ENCODE results near the gene SELENOO. TPM values are rescaled to one million over a fixed set of nuclear protein-coding genes. Genes with fewer than 3 reads are reported as not detected.

Gene SELENOO
- total RNA-seq, 2 experiments from 2014 or later = 30.0 to 35.6 TPM

DNA sequence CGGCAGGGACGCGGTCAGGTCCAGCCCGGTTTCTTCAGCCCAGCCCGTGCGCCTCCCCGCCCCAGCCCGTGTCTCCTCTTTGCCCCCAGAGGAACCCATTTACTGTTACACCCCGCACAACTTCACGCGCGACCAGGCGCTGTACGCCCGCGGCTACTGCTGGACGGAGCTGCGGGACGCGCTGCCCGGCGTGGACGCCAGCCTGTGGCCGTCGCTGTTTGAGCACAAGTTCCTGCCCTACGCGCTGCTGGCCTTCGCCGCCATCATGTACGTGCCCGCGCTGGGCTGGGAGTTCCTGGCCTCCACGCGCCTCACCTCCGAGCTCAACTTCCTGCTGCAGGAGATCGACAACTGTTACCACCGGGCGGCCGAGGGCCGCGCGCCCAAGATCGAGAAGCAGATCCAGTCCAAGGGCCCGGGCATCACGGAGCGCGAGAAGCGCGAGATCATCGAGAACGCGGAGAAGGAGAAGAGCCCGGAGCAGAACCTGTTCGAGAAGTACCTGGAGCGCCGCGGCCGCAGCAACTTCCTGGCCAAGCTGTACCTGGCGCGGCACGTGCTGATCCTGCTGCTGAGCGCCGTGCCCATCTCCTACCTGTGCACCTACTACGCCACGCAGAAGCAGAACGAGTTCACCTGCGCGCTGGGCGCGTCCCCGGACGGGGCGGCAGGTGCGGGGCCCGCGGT lies 23.8 kb upstream of the SELENOO start:
- ATAC-seq (no peak), DNase-seq (no peak)
- peaks cover 8% of the 10 kb centered on the region for H3K4me1 Mint-ChIP-seq
- no peaks in the 10 kb centered on the region for H3K36me3 Mint-ChIP-seq
- no peaks in the 10 kb centered on the region for H3K9me3 Mint-ChIP-seq (ENCODE audit: low read depth)
- no peak overlapping the region for H3K4me3 Mint-ChIP-seq
- no peaks in the 10 kb centered on the region for H3K27me3 Mint-ChIP-seq
- no peak overlapping the region for H3K27ac Mint-ChIP-seq
- CTCF ChIA-PET = no interaction called here

DNA sequence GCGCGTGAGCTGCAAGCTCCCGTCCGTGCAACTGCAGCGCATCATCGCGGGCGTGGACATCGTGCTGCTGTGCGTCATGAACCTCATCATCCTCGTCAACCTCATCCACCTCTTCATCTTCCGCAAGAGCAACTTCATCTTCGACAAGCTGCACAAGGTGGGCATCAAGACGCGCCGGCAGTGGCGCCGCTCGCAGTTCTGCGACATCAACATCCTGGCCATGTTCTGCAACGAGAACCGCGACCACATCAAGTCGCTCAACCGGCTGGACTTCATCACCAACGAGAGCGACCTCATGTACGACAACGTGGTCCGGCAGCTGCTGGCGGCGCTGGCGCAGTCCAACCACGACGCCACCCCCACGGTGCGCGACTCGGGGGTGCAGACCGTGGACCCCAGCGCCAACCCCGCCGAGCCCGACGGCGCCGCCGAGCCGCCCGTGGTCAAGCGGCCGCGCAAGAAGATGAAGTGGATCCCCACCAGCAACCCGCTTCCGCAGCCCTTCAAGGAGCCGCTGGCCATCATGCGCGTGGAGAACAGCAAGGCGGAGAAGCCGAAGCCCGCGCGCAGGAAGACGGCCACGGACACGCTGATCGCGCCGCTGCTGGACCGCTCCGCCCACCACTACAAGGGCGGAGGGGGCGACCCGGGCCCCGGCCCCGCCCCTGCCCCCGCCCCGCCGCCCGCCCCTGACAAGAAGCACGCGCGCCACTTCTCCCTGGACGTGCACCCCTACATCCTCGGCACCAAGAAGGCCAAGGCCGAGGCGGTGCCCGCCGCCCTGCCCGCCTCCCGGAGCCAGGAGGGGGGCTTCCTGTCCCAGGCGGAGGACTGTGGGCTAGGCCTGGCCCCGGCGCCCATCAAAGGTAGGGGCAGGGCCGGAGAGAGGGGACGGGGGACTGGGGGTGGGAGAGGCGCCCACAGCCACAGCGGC lies 23.0 kb upstream of the SELENOO start:
- no peak overlapping the region for H3K4me3 Mint-ChIP-seq
- ATAC-seq = no peak
- no peak for DNase-seq
- no peaks in the 10 kb centered on the region for H3K36me3 Mint-ChIP-seq
- no peaks in the 10 kb centered on the region for H3K27me3 Mint-ChIP-seq
- CTCF ChIA-PET = no interaction called here
- no peaks in the 10 kb centered on the region for H3K9me3 Mint-ChIP-seq (ENCODE audit: low read depth)
- H3K4me1 Mint-ChIP-seq = peaks cover 8% of the 10 kb centered on the region
- no peak overlapping the region for H3K27ac Mint-ChIP-seq

DNA sequence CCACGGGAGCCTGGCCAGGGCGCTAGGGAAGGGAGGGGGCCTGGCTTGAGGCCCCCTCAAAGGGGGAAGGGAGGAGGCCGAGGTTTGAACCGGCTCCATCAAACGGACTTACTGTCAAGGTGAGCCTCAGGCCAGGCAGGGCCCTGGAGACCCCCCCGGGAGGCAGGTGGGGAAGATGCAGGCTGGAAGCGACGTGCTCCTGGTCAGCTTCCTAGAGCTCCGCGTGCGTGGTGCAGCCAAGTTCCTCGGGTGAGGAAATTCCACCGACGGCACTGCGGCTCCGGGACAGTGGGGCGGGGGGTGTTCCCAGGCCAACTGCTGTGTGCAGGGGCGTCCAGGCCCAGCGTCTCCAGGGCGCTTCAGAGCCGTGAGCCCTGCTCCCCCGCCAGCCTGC lies 22.3 kb upstream of the SELENOO start:
- Mint-ChIP-seq H3K9me3 (ENCODE audit: low read depth) (no peaks in the 10 kb centered on the region), H3K27ac (no peak overlapping the region), H3K4me1 (peaks cover 8% of the 10 kb centered on the region), H3K36me3 (no peaks in the 10 kb centered on the region), H3K27me3 (no peaks in the 10 kb centered on the region), H3K4me3 (no peak overlapping the region)
- no peak for DNase-seq
- CTCF ChIA-PET = no interaction called here
- ATAC-seq = no peak

DNA sequence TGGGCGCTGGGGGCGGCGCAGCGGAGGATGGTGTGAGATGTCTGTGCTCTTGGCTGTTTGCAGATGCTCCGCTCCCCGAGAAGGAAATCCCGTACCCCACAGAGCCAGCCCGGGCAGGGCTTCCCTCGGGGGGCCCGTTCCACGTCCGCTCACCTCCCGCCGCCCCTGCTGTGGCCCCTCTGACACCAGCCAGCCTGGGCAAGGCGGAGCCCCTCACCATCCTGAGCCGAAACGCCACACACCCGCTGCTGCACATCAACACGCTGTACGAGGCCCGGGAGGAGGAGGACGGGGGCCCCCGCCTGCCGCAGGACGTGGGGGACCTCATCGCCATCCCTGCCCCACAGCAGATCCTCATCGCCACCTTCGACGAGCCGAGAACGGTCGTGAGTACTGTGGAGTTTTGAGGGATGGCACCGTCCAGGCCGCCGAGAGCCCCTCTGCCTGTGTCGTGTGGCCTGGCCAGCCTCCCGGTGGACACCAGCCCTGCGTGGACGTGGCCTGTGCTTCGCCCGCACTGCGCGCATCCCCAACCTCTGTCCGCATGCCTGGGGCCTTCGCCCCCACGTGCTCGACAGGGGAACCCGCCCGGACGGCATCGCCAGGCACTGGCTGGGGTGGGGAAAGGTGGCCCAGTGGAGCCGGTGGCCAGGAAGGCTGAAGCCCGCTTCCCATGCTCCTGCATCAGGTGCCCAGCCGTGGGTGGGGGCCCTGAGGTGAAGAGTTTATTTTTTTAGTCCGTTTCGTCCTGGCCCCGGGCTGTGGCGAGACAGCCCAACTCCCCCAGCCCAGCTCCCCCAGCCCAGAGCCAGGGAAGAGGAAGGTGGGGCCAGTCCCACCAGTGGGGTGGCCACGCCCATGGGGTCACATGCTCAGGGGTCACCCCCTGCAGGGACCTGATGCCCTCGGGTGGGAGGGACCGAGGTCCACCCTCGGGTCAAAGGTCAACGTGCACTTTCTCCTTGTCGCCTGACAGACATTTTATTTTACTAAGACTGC lies 21.6 kb upstream of the SELENOO start:
- no peak for ATAC-seq
- Mint-ChIP-seq H3K27me3 (no peaks in the 10 kb centered on the region), H3K4me1 (peaks cover 9% of the 10 kb centered on the region), H3K9me3 (ENCODE audit: low read depth) (no peaks in the 10 kb centered on the region), H3K36me3 (no peaks in the 10 kb centered on the region), H3K27ac (no peak overlapping the region), H3K4me3 (no peak overlapping the region)
- DNase-seq = no peak
- CTCF ChIA-PET = no interaction called here

DNA sequence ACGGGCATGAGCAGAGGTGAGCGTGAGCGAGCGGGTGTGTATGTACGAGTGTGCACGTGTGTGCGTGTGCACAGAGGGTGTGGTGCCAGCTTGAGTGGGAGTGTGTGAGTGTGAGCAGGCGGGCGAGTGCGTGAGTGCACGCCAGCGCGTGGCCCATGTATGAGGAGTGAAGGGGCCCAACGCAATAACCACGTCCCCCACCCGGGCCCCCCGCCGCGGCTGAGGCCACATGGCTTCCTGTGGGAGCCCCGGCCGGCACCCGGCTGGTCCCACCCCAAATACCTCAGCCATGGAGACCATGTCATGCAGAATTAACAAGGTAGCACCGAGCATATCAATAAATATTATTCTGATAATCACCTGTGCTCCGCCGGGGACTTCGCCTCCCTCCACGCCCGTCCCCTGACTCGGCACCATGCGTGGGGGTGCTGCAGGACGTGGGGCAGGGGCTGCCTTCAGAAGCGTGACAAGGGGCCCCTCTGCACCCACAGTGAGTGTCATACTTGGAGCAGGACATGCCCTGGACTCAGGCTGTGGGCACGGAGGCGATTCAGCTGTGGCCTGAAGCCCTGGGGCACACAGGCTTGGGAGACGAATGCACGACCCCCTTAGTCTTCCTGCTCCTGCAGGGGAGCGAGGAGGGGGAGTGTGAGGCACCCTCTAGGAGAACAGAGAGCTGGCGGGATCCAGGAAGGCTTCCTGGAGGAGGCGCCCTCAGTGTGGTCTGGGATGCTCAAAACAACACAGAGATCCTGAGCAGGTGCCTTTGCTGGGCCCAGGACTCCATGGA lies 20.7 kb upstream of the SELENOO start:
- H3K27ac Mint-ChIP-seq = no peak overlapping the region
- DNase-seq = no peak
- ATAC-seq = no peak
- CTCF ChIA-PET = no interaction called here
- H3K4me3 Mint-ChIP-seq = no peak overlapping the region
- H3K4me1 Mint-ChIP-seq = peaks cover 13% of the 10 kb centered on the region
- no peaks in the 10 kb centered on the region for H3K9me3 Mint-ChIP-seq (ENCODE audit: low read depth)
- H3K36me3 Mint-ChIP-seq = no peaks in the 10 kb centered on the region
- H3K27me3 Mint-ChIP-seq = no peaks in the 10 kb centered on the region

DNA sequence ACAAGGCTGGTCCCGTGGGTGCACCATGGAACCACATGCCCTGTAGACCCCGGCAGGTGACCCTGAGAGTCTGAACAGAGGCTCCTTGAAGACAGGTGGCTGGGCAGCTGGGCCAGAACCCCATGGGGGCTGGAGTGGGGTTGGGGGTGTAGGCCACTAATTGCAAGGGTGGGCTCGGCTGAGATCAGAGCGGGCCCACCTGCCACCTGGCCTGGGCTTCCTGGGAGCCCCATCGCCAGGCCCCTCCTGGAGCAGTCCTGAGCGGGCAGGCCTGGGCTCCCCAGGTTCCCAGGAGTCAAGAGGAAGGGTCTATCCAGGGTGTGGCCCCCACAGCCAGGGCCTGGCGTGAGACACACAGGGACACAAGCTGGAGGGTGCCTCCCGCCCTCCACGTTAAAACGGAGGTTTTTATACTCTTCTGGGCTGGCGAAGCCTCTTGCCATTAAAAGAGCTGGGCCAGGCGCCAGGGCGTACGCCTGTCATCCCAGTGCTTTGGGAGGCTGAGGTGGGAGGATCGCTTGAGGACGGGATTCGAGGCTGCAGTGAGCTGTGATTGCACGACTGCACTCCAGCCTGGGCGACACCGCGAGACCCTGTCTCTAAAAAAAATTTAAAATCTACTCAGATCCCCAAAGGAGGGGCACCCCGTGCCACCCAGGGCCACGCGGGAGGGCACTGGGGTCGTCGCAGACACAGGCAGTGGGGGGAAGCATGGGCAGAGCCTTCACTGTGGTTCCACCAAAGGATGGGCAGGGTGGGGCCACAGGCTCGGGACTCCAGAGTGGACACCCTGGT lies 19.9 kb upstream of the SELENOO start:
- no peaks in the 10 kb centered on the region for H3K9me3 Mint-ChIP-seq (ENCODE audit: low read depth)
- no peak overlapping the region for H3K4me3 Mint-ChIP-seq
- peaks cover 15% of the 10 kb centered on the region for H3K4me1 Mint-ChIP-seq
- CTCF ChIA-PET = interaction anchor here (0.6 to 0.7 kb wide), 2 partner anchors 28 to 154 kb away, joined by 3 read pairs; no protein-coding TSS in a partner anchor
- no peaks in the 10 kb centered on the region for H3K36me3 Mint-ChIP-seq
- H3K27ac Mint-ChIP-seq = no peak overlapping the region
- DNase-seq (no peak), ATAC-seq (no peak)
- no peaks in the 10 kb centered on the region for H3K27me3 Mint-ChIP-seq

DNA sequence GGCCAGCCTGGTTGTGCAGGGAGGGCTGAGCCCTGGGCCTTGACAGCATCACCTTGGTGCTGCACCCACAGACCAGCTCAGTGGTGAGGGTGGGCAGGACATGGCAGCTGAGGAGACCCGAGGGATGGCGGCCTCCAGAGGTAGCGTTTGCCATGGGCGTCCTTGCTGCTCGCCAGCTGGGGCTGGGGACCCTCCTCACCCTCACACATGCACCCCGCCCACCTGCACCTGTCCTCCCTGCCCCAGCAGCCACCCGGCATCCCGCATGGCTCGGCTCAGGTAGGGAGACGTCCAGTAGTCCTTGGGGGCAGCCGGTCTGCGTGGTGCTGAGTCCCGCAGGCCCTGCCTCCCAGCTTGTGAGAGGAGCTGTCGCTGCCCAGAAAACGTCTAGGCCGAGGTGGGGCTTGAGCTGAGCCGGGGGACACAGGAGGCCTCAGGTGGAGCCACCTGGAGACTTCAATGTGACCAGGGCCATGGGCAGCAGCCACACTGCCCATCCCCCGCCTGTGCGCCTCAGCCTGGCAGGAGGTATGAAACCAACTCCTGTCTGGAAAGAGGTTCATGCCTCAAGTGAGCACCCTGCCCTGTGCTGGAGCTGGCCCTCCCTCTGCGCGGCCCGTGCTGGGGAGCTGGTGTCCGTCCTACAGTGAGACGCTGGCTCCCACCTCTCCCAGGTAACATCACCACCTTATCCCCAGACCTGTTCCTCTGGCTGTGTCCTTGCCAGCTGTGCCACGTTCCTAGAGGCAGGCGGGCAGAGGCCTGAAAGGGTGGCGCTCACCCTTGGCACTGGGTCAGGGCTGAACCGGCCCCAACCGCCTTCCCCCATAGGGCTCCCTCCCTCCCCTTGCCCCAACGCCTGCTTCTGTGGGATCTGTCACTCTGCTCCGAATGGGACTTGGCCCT lies 18.4 kb upstream of the SELENOO start:
- no peaks in the 10 kb centered on the region for H3K27me3 Mint-ChIP-seq
- peaks cover 4% of the 10 kb centered on the region for H3K36me3 Mint-ChIP-seq
- no peak overlapping the region for H3K4me3 Mint-ChIP-seq
- H3K9me3 Mint-ChIP-seq (ENCODE audit: low read depth) = no peaks in the 10 kb centered on the region
- ATAC-seq (no peak), DNase-seq (no peak)
- no peak overlapping the region for H3K27ac Mint-ChIP-seq
- H3K4me1 Mint-ChIP-seq = peaks cover 21% of the 10 kb centered on the region
- CTCF ChIA-PET = interaction anchor here (1.2 kb wide), 1 partner anchor 8 kb away, joined by 4 read pairs; no protein-coding TSS in a partner anchor

DNA sequence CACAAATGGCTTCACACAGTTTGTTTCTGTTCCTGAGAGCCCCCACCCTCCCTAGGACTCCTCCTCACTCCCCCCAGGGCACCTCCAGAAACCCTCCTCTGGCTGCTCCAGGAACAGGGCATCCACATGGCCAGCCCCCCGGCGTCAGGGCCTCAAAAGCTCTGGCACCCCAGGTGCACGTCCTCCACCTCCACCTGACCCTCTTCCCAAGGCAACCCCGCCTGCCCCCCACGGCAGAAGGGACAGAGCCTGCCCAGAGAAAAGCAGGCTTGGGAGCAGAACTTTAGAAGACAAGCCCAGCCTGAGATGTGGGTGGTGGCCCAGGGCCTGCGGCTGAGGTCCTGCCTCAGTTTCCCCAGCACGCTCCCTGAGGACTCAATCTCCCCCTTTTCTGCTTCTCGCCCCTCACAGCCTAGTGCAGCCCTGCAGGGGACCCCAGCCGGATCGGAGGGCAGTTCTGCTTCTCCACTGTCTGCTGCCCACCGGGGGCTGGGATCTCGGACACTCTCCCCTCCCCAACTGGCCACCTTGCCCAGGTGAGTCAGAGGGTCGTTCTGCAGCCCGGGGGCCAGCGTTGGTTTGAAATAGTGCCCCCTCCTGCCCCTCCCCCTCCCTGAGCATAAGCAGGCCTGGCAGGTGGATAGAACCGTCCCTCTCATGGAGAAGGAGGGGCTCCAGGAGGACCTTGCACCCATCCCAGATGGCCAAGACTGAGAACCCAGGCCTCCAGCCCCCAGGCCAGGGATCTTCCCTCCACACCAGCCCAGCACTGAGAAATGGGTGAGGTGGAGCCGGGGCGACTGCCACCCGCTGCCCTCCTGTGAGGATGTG lies 17.5 kb upstream of the SELENOO start:
- peaks cover 26% of the 10 kb centered on the region for H3K4me1 Mint-ChIP-seq
- no peaks in the 10 kb centered on the region for H3K9me3 Mint-ChIP-seq (ENCODE audit: low read depth)
- peaks cover 5% of the 10 kb centered on the region for H3K36me3 Mint-ChIP-seq
- H3K27ac Mint-ChIP-seq = no peak overlapping the region
- no peaks in the 10 kb centered on the region for H3K27me3 Mint-ChIP-seq
- H3K4me3 Mint-ChIP-seq = no peak overlapping the region
- CTCF ChIA-PET = no interaction called here
- DNase-seq = no peak
- ATAC-seq = no peak

DNA sequence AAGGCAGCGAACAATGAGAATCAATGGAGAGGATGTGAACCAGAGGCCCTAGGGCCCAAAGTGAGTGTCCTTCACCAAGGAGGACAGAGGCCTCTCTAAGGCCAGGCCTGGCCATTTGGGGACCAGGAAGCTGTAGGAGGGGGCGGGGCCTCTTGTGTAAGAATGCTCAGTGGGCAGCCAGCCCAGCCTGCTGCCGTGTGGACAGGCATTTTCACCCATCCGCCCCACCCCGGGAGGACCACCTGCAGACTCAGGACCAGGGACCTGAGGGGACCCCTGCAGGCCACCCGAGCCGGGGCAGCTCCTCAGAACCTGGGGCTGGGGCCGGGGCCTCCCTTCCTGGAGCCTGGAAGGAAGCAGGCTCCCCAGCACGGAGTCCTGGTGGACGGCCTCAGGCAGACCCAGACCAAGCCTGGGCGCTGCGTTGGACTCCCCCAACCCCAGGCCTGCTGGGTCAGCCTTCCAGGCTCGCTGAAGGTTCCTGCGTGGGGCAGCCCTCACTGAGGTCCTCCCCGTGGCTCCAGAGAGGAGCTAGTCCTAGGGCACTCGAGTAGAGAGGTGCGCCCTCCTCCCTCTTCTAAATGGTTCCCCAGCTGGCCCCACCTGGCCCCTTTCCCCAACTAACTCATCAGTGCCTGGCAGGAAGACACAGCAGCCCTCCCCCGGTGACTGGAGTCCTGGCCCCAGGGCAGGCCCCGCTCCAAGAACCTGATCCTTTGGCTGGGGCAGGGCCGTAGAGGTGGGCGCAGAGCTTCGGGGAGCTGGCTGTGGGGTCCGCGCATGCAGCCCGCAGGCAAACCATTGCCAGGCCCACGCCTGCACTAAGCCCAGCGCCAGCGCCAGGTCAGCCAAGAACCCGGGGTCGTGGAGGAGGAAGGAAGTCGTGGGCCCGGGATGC lies 16.6 kb upstream of the SELENOO start:
- Mint-ChIP-seq H3K36me3 (peaks cover 5% of the 10 kb centered on the region), H3K4me1 (peaks cover 35% of the 10 kb centered on the region), H3K27me3 (no peaks in the 10 kb centered on the region), H3K4me3 (peak overlapping the region; percentile 63), H3K27ac (no peak overlapping the region), H3K9me3 (ENCODE audit: low read depth) (no peaks in the 10 kb centered on the region)
- CTCF ChIA-PET = interaction anchor here (0.8 to 1.3 kb wide), 3 partner anchors 13 to 35 kb away, joined by 3 to 5 read pairs (median 4); no protein-coding TSS in a partner anchor
- ATAC-seq = no peak
- DNase-seq = no peak

DNA sequence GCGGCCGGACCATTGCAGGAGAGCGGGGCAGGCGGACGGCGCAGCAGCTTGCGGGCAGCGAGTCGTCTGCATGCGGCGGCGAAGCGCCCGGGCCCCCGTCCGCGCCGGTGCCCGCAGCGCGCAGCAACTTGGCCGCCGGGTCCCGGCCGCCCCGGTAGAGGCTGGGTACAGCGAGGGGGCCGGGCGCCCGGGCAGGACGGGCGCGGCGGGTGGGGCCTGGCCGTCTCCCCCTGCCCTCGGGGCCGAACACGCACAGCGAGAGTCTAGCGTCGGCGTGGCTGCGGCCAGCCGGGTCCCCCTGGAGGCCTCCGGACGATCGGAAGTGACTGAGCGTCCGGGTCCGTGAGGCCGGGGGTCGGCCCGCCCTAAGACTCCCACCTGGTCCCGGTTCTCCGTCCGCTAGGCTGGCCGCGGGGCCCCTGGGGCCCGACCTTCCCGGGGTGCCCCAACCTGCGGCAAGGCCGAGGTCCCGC lies 15.9 kb upstream of the SELENOO start:
- no peak for ATAC-seq
- Mint-ChIP-seq H3K4me1 (peaks cover 37% of the 10 kb centered on the region), H3K36me3 (peaks cover 7% of the 10 kb centered on the region), H3K9me3 (ENCODE audit: low read depth) (no peaks in the 10 kb centered on the region), H3K4me3 (peak overlapping the region; percentile 95), H3K27ac (no peak overlapping the region), H3K27me3 (no peaks in the 10 kb centered on the region)
- no peak for DNase-seq
- CTCF ChIA-PET = interaction anchor here (1.0 to 1.3 kb wide), 2 partner anchors 14 to 36 kb away, joined by 4 to 5 read pairs; no protein-coding TSS in a partner anchor

Measured in activated CD8-positive, alpha-beta memory T cell treated with anti-CD3 and anti-CD28 coated beads, Interleukin-2, amount 10 ng/mL, durations not matched to agents 7 days and 5 days (primary cell).